SK-N-SH (cell line): Measurements from ENCODE around the gene GPR179. TPM values are rescaled to one million over a fixed set of nuclear protein-coding genes. Genes with fewer than 3 reads are reported as not detected.

Experiments
- CTCF ChIA-PET: fragments of 300-600, 350-600 bp; formaldehyde crosslinking; extraction: SDS; loops from one replicate; lab custom pipeline; 2021; lab: Yijun Ruan, JAX
- POLR2A ChIA-PET: fragments of 350-600 bp; sonication (Branson Sonifier 250); formaldehyde crosslinking; extraction: SDS; loops from one replicate; lab custom pipeline; 2020; ENCODE audit warnings: antibody characterized with exemption, inconsistent platforms; lab: Yijun Ruan, JAX
- DNase-seq: peaks from one replicate; pipeline ENCODE4 v3.0.0; 2012
- H2AFZ ChIP-seq: fragments of 200-600 bp; sonication (generic); 2 replicates; pipeline ENCODE4 v1.8.1; 2016; ENCODE audit warnings: antibody characterized with exemption, mild to moderate bottlenecking, low read depth
- H3F3A ChIP-seq: fragments of 200-600 bp; sonication (generic); replicated peaks from 2 replicates; pipeline ENCODE3; 2016; ENCODE audit warnings: antibody characterized with exemption, mild to moderate bottlenecking; ENCODE audit not compliant: insufficient read depth
- H3K27ac ChIP-seq, 2 experiments: fragments of 200-500 bp in 1 of 2; fragments of 200-600 bp in 1 of 2; sonication (Bioruptor generic) in 1 of 2; sonication (generic), shearing (Covaris generic) in 1 of 2; 2 replicates each; pipeline versions ENCODE4 v1.5.1 to v1.6.1; 2014 to 2016; ENCODE audit warnings: low read depth in 2 of 2, inconsistent platforms in 1 of 2, low read length in 1 of 2, mild to moderate bottlenecking in 1 of 2, mixed read lengths in 1 of 2
- H3K27me3 ChIP-seq: fragments of 200-600 bp; sonication (generic), shearing (Covaris generic); 2 replicates; pipeline ENCODE4 v1.6.1; 2016; ENCODE audit warnings: mixed run types; ENCODE audit not compliant: insufficient read depth
- H3K36me3 ChIP-seq, 2 experiments: fragments of 200-500 bp in 1 of 2; fragments of 200-600 bp in 1 of 2; sonication (Bioruptor generic) in 1 of 2; sonication (generic) in 1 of 2; replicated peaks in 1 of 2; 2 replicates each; pipeline versions ENCODE3 to v1.5.1; 2014 to 2016; ENCODE audit warnings: low read length in 1 of 2, mild to moderate bottlenecking in 1 of 2; ENCODE audit not compliant: insufficient read depth in 2 of 2, control insufficient read depth in 1 of 2
- H3K4me1 ChIP-seq, 2 experiments: fragments of 200-500 bp in 1 of 2; fragments of 200-600 bp in 1 of 2; sonication (Bioruptor generic) in 1 of 2; sonication (generic), shearing (Covaris generic) in 1 of 2; 2 replicates each; pipeline versions ENCODE4 v1.5.1 to v1.6.1; 2014 to 2016; ENCODE audit warnings: low read depth in 1 of 2, low read length in 1 of 2, mixed run types in 1 of 2; ENCODE audit not compliant: insufficient read depth in 2 of 2, control insufficient read depth in 1 of 2
- H3K4me2 ChIP-seq: fragments of 200-600 bp; sonication (generic), shearing (Covaris generic); 2 replicates; pipeline ENCODE4 v1.6.1; 2017; ENCODE audit warnings: mixed run types
- H3K4me3 ChIP-seq, 2 experiments: fragments of 200-500 bp in 1 of 2; fragments of 200-600 bp in 1 of 2; sonication (Bioruptor generic) in 1 of 2; sonication (generic), shearing (Covaris generic) in 1 of 2; 2 replicates each; pipeline versions ENCODE4 v1.5.1 to v1.8.1; 2014 to 2016; ENCODE audit warnings: low read depth in 2 of 2, inconsistent platforms in 1 of 2, low read length in 1 of 2, mild to moderate bottlenecking in 1 of 2, mixed read lengths in 1 of 2, moderate library complexity in 1 of 2
- H3K79me2 ChIP-seq: fragments of 200-600 bp; sonication (generic); 2 replicates; pipeline ENCODE4 v1.8.1; 2017; ENCODE audit warnings: mild to moderate bottlenecking; ENCODE audit not compliant: insufficient read depth
- H3K9ac ChIP-seq: fragments of 200-600 bp; sonication (generic); 2 replicates; pipeline ENCODE4 v1.6.1; 2017; ENCODE audit warnings: mixed run types
- H3K9me2 ChIP-seq: fragments of 200-600 bp; sonication (generic); 2 replicates; pipeline ENCODE4 v1.6.1; 2017; ENCODE audit warnings: mixed run types
- H3K9me3 ChIP-seq: fragments of 200-600 bp; sonication (generic); 2 replicates; pipeline ENCODE4 v1.6.1; 2017; ENCODE audit warnings: mixed run types, mild to moderate bottlenecking, moderate library complexity
- H4K20me1 ChIP-seq: fragments of 200-600 bp; sonication (generic); 2 replicates; pipeline ENCODE4 v1.6.1; 2017; ENCODE audit warnings: mild to moderate bottlenecking, mixed run types; ENCODE audit not compliant: insufficient read depth
- ELF1 ChIP-seq: IDR thresholded peaks from 2 replicates; pipeline ENCODE4 v1.4.0; 2012
- EP300 ChIP-seq, 2 experiments: IDR thresholded peaks; 2 replicates each; pipeline versions ENCODE4 v1.4.0 to v1.6.1; 2012; ENCODE audit warnings: borderline replicate concordance in 1 of 2, low read depth in 1 of 2, low read length in 1 of 2
- EZH2phosphoT487 ChIP-seq: fragments of 200-600 bp; sonication (generic); IDR thresholded peaks from 2 replicates; pipeline ENCODE4 v1.6.1; 2017; ENCODE audit warnings: low read depth, mixed run types, mild to moderate bottlenecking, antibody characterized with exemption, moderate library complexity, borderline replicate concordance
- GABPA ChIP-seq: IDR thresholded peaks from 2 replicates; pipeline ENCODE4 v1.4.0; 2012; ENCODE audit warnings: low read depth, mild to moderate bottlenecking
- GATA2 ChIP-seq: sonication (generic); formaldehyde crosslinking; IDR thresholded peaks from 2 replicates; pipeline ENCODE4 v1.5.0; 2020; ENCODE audit warnings: mild to moderate bottlenecking, missing genetic modification reagents
- NRF1 ChIP-seq: IDR thresholded peaks from 2 replicates; pipeline ENCODE4 v1.6.1; 2012; ENCODE audit warnings: low read depth, mild to moderate bottlenecking, low read length
- SMC3 ChIP-seq: IDR thresholded peaks from 2 replicates; pipeline ENCODE4 v1.6.1; 2012; ENCODE audit warnings: low read depth, low read length, improper control_type of control experiment
- TAF1 ChIP-seq: IDR thresholded peaks from 2 replicates; pipeline ENCODE4 v1.6.1; 2012; ENCODE audit warnings: low read depth, mild to moderate bottlenecking, low read length, moderate library complexity, borderline replicate concordance
- TCF12 ChIP-seq: IDR thresholded peaks from 2 replicates; pipeline ENCODE4 v1.4.0; 2012
- WGBS: methylation state at CpG from one replicate; pipeline ENCODE4 v1.1.6; 2017; ENCODE audit warnings: low lambda C conversion rate; 5-methylcytosine and 5-hydroxymethylcytosine counted together
- polyA plus RNA-seq, 3 experiments: library from polyadenylated mRNA; depleted of rRNA; stranded (reverse); fragments of >200 nt; gene quantifications; 2 replicates each; pipeline ENCODE4 v1.2.3, GENCODE V29; 2012
- TF ChIP-seq, protein P1 (sequence below): fragments of 150-350 bp; IDR thresholded peaks from 2 replicates; pipeline ENCODE4 v1.6.1; 2016; ENCODE audit warnings: mild to moderate bottlenecking, low read depth, low read length
- TF ChIP-seq, protein P2 (sequence below): IDR thresholded peaks from 2 replicates; pipeline ENCODE4 v1.4.0; 2012; ENCODE audit warnings: low read depth, borderline replicate concordance
- TF ChIP-seq, protein P3 (sequence below): IDR thresholded peaks from 2 replicates; pipeline ENCODE4 v1.6.1; 2012; ENCODE audit warnings: mild to moderate bottlenecking, low read depth, low read length, moderate library complexity
- TF ChIP-seq, protein P4 (sequence below): IDR thresholded peaks from 2 replicates; pipeline ENCODE4 v1.4.0; 2012; ENCODE audit warnings: low read depth
- TF ChIP-seq, protein P5 (sequence below): fragments of 150-350 bp; IDR thresholded peaks from 2 replicates; pipeline ENCODE4 v1.6.1; 2017; ENCODE audit warnings: antibody characterized with exemption, low read length, low read depth, borderline replicate concordance

The GPR179 gene
- polyA plus RNA-seq, 1 of the 3 experiments (the other 2 are of a cell fraction): 0.02 TPM

DNA sequence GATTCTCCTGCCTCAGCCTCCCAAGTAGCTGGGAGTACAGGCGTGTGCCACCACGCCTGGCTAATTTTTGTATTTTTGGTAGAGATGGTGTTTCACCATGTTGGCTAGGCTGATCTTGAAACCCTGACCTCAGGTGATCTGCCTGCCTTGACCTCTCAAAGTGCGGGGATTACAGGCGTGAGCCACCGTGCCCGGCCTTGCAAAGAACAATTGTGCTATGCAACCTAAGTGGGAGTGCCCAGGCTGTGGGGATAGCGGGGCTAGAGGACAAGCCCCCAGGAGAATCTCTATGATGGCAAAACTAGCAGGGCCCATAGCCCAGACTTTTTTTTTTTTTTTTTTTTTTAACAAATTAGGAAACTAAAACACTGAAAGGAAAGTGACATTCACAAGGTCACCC, 2.0 kb upstream of the GPR179 start:
- H3K9me3 ChIP-seq: no peaks in the 10 kb centered on the region
- POLR2A ChIA-PET: no interaction called here

More for the DNA sequence above, 2.0 kb upstream of the GPR179 start:
- H3K9ac ChIP-seq: no peak overlapping the region
- TF ChIP-seq, protein P1, sequence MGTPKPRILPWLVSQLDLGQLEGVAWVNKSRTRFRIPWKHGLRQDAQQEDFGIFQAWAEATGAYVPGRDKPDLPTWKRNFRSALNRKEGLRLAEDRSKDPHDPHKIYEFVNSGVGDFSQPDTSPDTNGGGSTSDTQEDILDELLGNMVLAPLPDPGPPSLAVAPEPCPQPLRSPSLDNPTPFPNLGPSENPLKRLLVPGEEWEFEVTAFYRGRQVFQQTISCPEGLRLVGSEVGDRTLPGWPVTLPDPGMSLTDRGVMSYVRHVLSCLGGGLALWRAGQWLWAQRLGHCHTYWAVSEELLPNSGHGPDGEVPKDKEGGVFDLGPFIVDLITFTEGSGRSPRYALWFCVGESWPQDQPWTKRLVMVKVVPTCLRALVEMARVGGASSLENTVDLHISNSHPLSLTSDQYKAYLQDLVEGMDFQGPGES: no peak
- TF ChIP-seq EP300 (IDR thresholded peaks at IDR 0.05; ENCODE audit: borderline replicate concordance in 1 of 2, low read depth in 1 of 2, low read length in 1 of 2) (no peak), TAF1 (no peak), GATA2 (no peak), ELF1 (no peak), SMC3 (no peak), EZH2phosphoT487 (no peak), GABPA (no peak), TCF12 (no peak), NRF1 (no peak)
- TF ChIP-seq, protein P2, sequence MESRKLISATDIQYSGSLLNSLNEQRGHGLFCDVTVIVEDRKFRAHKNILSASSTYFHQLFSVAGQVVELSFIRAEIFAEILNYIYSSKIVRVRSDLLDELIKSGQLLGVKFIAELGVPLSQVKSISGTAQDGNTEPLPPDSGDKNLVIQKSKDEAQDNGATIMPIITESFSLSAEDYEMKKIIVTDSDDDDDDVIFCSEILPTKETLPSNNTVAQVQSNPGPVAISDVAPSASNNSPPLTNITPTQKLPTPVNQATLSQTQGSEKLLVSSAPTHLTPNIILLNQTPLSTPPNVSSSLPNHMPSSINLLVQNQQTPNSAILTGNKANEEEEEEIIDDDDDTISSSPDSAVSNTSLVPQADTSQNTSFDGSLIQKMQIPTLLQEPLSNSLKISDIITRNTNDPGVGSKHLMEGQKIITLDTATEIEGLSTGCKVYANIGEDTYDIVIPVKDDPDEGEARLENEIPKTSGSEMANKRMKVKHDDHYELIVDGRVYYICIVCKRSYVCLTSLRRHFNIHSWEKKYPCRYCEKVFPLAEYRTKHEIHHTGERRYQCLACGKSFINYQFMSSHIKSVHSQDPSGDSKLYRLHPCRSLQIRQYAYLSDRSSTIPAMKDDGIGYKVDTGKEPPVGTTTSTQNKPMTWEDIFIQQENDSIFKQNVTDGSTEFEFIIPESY: no peak
- TF ChIP-seq, protein P3, sequence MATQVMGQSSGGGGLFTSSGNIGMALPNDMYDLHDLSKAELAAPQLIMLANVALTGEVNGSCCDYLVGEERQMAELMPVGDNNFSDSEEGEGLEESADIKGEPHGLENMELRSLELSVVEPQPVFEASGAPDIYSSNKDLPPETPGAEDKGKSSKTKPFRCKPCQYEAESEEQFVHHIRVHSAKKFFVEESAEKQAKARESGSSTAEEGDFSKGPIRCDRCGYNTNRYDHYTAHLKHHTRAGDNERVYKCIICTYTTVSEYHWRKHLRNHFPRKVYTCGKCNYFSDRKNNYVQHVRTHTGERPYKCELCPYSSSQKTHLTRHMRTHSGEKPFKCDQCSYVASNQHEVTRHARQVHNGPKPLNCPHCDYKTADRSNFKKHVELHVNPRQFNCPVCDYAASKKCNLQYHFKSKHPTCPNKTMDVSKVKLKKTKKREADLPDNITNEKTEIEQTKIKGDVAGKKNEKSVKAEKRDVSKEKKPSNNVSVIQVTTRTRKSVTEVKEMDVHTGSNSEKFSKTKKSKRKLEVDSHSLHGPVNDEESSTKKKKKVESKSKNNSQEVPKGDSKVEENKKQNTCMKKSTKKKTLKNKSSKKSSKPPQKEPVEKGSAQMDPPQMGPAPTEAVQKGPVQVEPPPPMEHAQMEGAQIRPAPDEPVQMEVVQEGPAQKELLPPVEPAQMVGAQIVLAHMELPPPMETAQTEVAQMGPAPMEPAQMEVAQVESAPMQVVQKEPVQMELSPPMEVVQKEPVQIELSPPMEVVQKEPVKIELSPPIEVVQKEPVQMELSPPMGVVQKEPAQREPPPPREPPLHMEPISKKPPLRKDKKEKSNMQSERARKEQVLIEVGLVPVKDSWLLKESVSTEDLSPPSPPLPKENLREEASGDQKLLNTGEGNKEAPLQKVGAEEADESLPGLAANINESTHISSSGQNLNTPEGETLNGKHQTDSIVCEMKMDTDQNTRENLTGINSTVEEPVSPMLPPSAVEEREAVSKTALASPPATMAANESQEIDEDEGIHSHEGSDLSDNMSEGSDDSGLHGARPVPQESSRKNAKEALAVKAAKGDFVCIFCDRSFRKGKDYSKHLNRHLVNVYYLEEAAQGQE: no peak
- TF ChIP-seq, protein P4, sequence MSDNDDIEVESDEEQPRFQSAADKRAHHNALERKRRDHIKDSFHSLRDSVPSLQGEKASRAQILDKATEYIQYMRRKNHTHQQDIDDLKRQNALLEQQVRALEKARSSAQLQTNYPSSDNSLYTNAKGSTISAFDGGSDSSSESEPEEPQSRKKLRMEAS: no peak
- TF ChIP-seq, protein P5, sequence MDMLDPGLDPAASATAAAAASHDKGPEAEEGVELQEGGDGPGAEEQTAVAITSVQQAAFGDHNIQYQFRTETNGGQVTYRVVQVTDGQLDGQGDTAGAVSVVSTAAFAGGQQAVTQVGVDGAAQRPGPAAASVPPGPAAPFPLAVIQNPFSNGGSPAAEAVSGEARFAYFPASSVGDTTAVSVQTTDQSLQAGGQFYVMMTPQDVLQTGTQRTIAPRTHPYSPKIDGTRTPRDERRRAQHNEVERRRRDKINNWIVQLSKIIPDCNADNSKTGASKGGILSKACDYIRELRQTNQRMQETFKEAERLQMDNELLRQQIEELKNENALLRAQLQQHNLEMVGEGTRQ: no peak
- H3K4me2 ChIP-seq: no peak overlapping the region
- H3K79me2 ChIP-seq: no peaks in the 10 kb centered on the region
- H3K4me3 ChIP-seq: no peak overlapping the region
- 84% methylated on average over 7 of the region's 7 CpGs for WGBS
- H4K20me1 ChIP-seq: no peaks in the 10 kb centered on the region
- DNase-seq: no peak
- H3K27ac ChIP-seq: no peak overlapping the region
- no peaks in the 10 kb centered on the region for H3K36me3 ChIP-seq
- CTCF ChIA-PET: interaction anchor here (1.1 to 24.7 kb wide), 3 partner anchors 15 to 163 kb away, joined by 3 to 423 read pairs (median 303); no protein-coding TSS in a partner anchor
- no peaks in the 10 kb centered on the region for H3K9me2 ChIP-seq
- H3K27me3 ChIP-seq: no peaks in the 10 kb centered on the region
- no peak overlapping the region for H2AFZ ChIP-seq
- peaks cover 8% of the 10 kb centered on the region for H3F3A ChIP-seq
- H3K4me1 ChIP-seq: peaks cover 0 to 11% of the 10 kb centered on the region in 2 experiments; a peak in 1 of 4 replicates
